ENCODE measurements around the gene HEMGN. TPM values are rescaled to one million over a fixed set of nuclear protein-coding genes. Genes with fewer than 3 reads are reported as not detected.

HEMGN gene
- total and polyA plus RNA-seq, 2 donors (not counting 1 experiment from before 2014, with no cell fraction given), result not detected

- no peak for DNase-seq (ENCODE audit: low read depth in 2 of 2)
- Histone ChIP-seq H3K9ac (ENCODE audit: insufficient read depth, low read length) (no peak overlapping the region), H2AFZ (ENCODE audit: low read length) (no peak overlapping the region), H3K4me3 (replicated peaks in 1 of 4; ENCODE audit: control extremely low read depth in 1 of 4, insufficient read depth in 1 of 4, low read depth in 3 of 4, low read length in 4 of 4) (no peak overlapping the region), H3K4me2 (ENCODE audit: extremely low read depth, insufficient read depth, low read length) (no peak overlapping the region), H3K9me3 (ENCODE audit: control insufficient read depth, insufficient read depth, low read depth, low read length) (no peaks in the 10 kb centered on the region), H3K79me2 (ENCODE audit: control insufficient read depth, insufficient read depth, low read length) (no peaks in the 10 kb centered on the region), H3K27ac (ENCODE audit: insufficient read depth, low read length) (no peak overlapping the region), H3K4me1 (ENCODE audit: control insufficient read depth, extremely low read depth, insufficient read depth, low read length) (no peaks in the 10 kb centered on the region), H3K27me3 (ENCODE audit: control insufficient read depth, insufficient read depth, low read length) (no peaks in the 10 kb centered on the region), H3K36me3 (ENCODE audit: control insufficient read depth, insufficient read depth, low read length) (peaks cover 1% of the 10 kb centered on the region), H4K20me1 (ENCODE audit: control insufficient read depth, extremely low read depth, insufficient read depth, low read length) (no peaks in the 10 kb centered on the region)
- TF ChIP-seq EZH2 (IDR thresholded peaks at IDR 0.05; ENCODE audit: low read length, missing control alignments) (no peak), CTCF (conservative IDR thresholded peaks at IDR 0.05 in 1 of 2, IDR thresholded peaks at IDR 0.05 in 1 of 2; ENCODE audit: low read depth in 1 of 2, low read length in 2 of 2) (no peak)
Observed at GRCh38 chr9:97911528-97911927, 26.4 kb downstream of the HEMGN start.

GRCh38 chr9:97910357-97910756, 27.6 kb downstream of the HEMGN start:
- Histone ChIP-seq H3K27me3 (ENCODE audit: control insufficient read depth, insufficient read depth, low read length) (no peaks in the 10 kb centered on the region), H3K4me2 (ENCODE audit: extremely low read depth, insufficient read depth, low read length) (no peak overlapping the region), H3K36me3 (ENCODE audit: control insufficient read depth, insufficient read depth, low read length) (peaks cover 1% of the 10 kb centered on the region), H3K9me3 (ENCODE audit: control insufficient read depth, insufficient read depth, low read depth, low read length) (no peaks in the 10 kb centered on the region), H3K4me1 (ENCODE audit: control insufficient read depth, extremely low read depth, insufficient read depth, low read length) (no peaks in the 10 kb centered on the region), H4K20me1 (ENCODE audit: control insufficient read depth, extremely low read depth, insufficient read depth, low read length) (no peaks in the 10 kb centered on the region), H3K27ac (ENCODE audit: insufficient read depth, low read length) (no peak overlapping the region), H3K9ac (ENCODE audit: insufficient read depth, low read length) (no peak overlapping the region), H3K4me3 (replicated peaks in 1 of 4; ENCODE audit: control extremely low read depth in 1 of 4, insufficient read depth in 1 of 4, low read depth in 3 of 4, low read length in 4 of 4) (no peak overlapping the region), H3K79me2 (ENCODE audit: control insufficient read depth, insufficient read depth, low read length) (no peaks in the 10 kb centered on the region), H2AFZ (ENCODE audit: low read length) (no peak overlapping the region)
- DNase-seq (ENCODE audit: low read depth in 2 of 2), result no peak
- TF ChIP-seq EZH2 (IDR thresholded peaks at IDR 0.05; ENCODE audit: low read length, missing control alignments) (no peak), CTCF (conservative IDR thresholded peaks at IDR 0.05 in 1 of 2, IDR thresholded peaks at IDR 0.05 in 1 of 2; ENCODE audit: low read depth in 1 of 2, low read length in 2 of 2) (no peak)

- Histone ChIP-seq H3K4me3 (replicated peaks in 1 of 4; ENCODE audit: control extremely low read depth in 1 of 4, insufficient read depth in 1 of 4, low read depth in 3 of 4, low read length in 4 of 4) (no peak overlapping the region), H3K27me3 (ENCODE audit: control insufficient read depth, insufficient read depth, low read length) (no peaks in the 10 kb centered on the region), H3K27ac (ENCODE audit: insufficient read depth, low read length) (no peak overlapping the region), H3K36me3 (ENCODE audit: control insufficient read depth, insufficient read depth, low read length) (peaks cover 1% of the 10 kb centered on the region), H4K20me1 (ENCODE audit: control insufficient read depth, extremely low read depth, insufficient read depth, low read length) (no peaks in the 10 kb centered on the region), H3K9me3 (ENCODE audit: control insufficient read depth, insufficient read depth, low read depth, low read length) (no peaks in the 10 kb centered on the region), H3K79me2 (ENCODE audit: control insufficient read depth, insufficient read depth, low read length) (no peaks in the 10 kb centered on the region), H3K9ac (ENCODE audit: insufficient read depth, low read length) (no peak overlapping the region), H3K4me1 (ENCODE audit: control insufficient read depth, extremely low read depth, insufficient read depth, low read length) (no peaks in the 10 kb centered on the region), H2AFZ (ENCODE audit: low read length) (no peak overlapping the region), H3K4me2 (ENCODE audit: extremely low read depth, insufficient read depth, low read length) (no peak overlapping the region)
- no peak for DNase-seq (ENCODE audit: low read depth in 2 of 2)
- TF ChIP-seq CTCF (conservative IDR thresholded peaks at IDR 0.05 in 1 of 2, IDR thresholded peaks at IDR 0.05 in 1 of 2; ENCODE audit: low read depth in 1 of 2, low read length in 2 of 2), result no peak
- TF ChIP-seq EZH2 (IDR thresholded peaks at IDR 0.05; ENCODE audit: low read length, missing control alignments), result no peak
Observed at GRCh38 chr9:97908705-97909104, 29.3 kb downstream of the HEMGN start.
